Measurements from ENCODE around the gene POLDIP3.

The POLDIP3 gene, protein sequence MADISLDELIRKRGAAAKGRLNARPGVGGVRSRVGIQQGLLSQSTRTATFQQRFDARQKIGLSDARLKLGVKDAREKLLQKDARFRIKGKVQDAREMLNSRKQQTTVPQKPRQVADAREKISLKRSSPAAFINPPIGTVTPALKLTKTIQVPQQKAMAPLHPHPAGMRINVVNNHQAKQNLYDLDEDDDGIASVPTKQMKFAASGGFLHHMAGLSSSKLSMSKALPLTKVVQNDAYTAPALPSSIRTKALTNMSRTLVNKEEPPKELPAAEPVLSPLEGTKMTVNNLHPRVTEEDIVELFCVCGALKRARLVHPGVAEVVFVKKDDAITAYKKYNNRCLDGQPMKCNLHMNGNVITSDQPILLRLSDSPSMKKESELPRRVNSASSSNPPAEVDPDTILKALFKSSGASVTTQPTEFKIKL

DNA sequence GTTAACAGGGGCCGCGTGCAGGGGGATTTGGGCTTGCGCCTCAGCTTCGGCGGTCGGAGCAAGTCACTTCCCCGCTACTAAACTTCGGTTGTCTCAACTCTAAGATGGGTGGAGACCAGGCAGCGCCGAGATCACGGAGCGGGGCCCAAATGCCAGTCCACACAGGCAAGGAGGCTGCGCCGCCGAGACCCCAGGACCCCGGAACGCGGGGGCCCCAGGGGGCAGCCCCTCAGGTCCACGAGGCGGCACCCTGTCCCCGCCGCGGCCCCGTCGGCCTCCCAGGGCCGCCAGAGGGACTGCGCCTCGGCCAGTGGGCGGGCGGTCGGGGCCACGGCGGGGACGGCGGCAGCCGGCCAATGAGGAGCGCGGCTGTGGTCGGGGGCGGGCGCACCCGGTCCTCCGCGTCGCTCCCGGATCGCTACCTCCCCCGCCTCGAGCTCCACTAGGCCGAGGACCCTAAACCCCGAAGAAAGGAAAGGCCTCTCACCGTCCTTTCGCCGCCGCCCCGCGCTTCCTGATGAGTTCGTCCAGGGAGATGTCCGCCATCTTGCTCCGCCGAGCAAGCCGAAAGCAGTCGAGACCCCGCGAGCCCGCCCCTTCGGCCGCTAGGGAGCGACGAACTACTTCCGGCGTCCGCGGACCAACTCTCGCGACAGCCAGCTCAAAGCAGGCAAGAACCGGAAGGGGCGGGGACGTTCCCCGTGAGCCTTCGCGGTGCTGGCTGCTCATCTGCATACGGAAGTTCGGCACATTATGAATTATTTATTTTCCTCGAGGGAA, at the start of gene POLDIP3:
POLDIP3 (minus strand) TSS at position 572 of the 780 bp plus-strand sequence; CDS start at position 546, 26 bp downstream.
- DNase-seq (ENCODE audit: low spot score) (peak; percentile 93), FAIRE-seq (peak; percentile 81)

GRCh38 chr22:42661985-42662831, 47.5 kb upstream of the POLDIP3 start:
- DNase-seq (ENCODE audit: low spot score), result peak; percentile 31

GRCh38 chr22:42656578-42656977, 41.9 kb upstream of the POLDIP3 start:
- no peak for FAIRE-seq

More at GRCh38 chr22:42661985-42662831, 47.5 kb upstream of the POLDIP3 start:
- FAIRE-seq, result no peak

DNA sequence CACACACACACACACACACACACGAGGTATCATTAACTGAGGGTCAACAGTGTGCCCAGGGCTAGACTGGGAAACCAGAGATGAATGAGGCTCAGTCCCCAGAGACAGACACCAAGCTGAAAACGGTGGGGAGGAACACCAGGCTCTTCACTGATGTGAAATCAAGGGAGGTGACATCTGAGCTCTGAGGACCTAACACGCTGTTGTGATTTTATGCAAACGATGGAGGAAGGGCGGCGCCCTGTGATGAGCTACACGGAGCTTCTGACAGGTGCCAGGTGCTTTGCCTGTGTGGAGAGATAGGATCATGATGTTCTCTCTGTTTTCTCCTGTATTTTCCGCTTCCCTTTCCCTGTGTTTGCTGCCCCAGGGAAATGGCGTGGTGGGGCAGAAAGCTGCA, 41.0 kb upstream of the POLDIP3 start:
- no peak for DNase-seq (ENCODE audit: low spot score)

More at GRCh38 chr22:42656578-42656977, 41.9 kb upstream of the POLDIP3 start:
- no peak for DNase-seq (ENCODE audit: low spot score)

DNA sequence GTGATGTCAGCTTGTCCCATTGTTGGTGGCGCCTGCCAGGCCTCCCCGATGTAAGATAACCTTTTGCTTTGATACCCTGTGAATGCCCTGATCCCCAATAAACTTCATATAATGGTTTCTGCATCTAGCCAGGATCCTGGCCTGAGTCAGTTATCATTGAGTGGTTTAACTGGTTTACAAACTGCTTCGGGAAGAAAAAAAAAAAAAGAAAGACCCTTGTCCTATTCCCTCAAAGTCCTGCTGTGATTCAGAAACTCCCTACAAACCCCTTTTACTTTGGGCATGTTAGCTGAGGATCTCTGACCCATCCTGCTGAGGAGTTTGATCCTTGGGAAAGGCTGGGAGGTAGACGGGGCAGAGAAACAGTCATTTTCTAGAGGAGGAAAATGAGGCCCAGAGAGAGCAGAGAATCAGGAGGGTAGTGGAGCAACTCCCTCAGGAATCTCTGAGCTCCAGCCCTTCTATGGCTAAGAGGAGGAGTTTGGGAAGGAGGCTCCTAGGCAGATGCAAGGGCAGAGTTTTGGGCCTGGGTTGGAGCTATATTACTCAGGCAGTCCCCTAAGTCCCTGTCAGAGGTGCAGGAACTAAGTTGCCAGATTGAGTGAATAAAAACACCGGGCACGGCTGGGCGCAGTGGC, 39.9 kb upstream of the POLDIP3 start:
- no peak for DNase-seq (ENCODE audit: low spot score)
- FAIRE-seq, result no peak

More for the DNA sequence above, 41.0 kb upstream of the POLDIP3 start:
- FAIRE-seq, result no peak

GRCh38 chr22:42653999-42654398, 39.3 kb upstream of the POLDIP3 start:
- no peak for DNase-seq (ENCODE audit: low spot score)
- FAIRE-seq, result no peak

- DNase-seq (ENCODE audit: low spot score) (peak; percentile 66), FAIRE-seq (peak; percentile 48)
Observed at GRCh38 chr22:42651134-42651533, 36.5 kb upstream of the POLDIP3 start.

GRCh38 chr22:42649246-42650099, 34.8 kb upstream of the POLDIP3 start, which contains the start of gene CYB5R3:
TSS of gene CYB5R3 (minus strand) at chr22:42649392. CDS start at chr22:42649315, 77 bp downstream.
- FAIRE-seq (no peak), DNase-seq (ENCODE audit: low spot score) (peak; percentile 61)

- peak; percentile 47 for DNase-seq (ENCODE audit: low spot score)
- FAIRE-seq, result no peak
Observed at GRCh38 chr22:42648368-42649245, 33.9 kb upstream of the POLDIP3 start.

DNA sequence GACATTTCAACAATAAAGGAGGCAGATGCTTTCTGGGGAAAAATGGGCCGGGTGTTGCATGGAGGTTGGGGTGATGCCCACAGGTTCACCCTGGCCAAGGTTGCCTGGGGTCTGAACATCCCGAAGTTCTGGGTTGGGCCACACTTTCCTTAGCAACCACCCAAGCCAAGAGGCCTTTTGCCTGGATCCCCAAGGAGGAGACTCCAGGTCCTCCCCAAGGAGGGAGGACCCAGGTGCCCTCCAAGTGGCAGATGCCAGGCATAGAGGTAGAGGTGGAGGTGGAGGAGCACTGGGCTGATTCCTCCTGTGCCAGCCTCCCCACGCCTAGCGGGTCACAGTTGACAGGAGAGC, 33.3 kb upstream of the POLDIP3 start:
- DNase-seq (ENCODE audit: low spot score) (no peak), FAIRE-seq (no peak)

DNA sequence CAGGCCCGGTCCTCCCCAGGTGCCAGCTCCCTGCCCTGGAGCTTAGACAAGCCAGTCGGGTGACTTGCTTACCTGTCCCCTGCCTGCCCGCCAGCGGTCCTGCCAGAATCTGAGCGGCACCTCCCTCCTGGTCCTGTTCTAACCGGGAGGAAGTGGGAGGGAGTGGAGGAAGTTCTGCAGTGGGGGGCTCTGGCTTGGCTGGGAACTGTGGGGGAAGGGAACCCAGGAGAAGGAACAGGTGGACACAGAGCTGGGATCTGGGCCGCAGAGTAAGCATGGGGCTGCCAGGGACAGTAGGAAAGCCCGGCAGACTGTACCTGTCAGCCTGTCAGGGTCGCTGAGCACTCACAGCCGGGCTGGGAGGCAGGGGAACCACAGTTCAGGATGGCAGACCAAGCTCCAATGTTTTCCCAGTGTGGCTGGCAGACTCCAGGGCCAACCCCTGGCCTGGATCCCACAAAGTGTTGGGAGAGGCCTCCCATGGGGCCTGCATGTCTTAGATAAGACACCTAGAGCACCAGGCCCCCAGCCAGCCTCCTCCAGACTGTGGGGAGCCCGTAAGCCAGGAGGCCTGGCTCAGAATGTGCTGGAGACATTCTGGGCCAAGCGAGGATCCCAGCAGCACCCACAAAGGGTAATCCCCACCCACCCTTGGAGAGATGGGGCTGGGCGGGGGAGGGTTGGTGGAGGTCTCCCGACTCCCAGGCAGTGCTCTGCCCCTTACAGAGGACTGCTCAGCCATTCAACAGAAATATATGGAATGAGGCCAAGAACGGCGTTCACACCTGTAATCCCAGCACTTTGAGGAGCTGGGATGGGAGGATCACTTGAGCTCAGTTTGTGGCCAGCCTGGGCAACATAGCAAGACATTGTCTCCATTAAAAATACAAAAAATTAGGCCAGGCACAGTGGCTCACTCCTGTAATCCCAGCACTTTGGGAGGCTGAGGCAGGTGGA, 32.2 kb upstream of the POLDIP3 start:
- FAIRE-seq (no peak), DNase-seq (ENCODE audit: low spot score) (no peak)

- DNase-seq (ENCODE audit: low spot score) (no peak), FAIRE-seq (no peak)
Observed at GRCh38 chr22:42645938-42646568, 31.4 kb upstream of the POLDIP3 start.

DNA sequence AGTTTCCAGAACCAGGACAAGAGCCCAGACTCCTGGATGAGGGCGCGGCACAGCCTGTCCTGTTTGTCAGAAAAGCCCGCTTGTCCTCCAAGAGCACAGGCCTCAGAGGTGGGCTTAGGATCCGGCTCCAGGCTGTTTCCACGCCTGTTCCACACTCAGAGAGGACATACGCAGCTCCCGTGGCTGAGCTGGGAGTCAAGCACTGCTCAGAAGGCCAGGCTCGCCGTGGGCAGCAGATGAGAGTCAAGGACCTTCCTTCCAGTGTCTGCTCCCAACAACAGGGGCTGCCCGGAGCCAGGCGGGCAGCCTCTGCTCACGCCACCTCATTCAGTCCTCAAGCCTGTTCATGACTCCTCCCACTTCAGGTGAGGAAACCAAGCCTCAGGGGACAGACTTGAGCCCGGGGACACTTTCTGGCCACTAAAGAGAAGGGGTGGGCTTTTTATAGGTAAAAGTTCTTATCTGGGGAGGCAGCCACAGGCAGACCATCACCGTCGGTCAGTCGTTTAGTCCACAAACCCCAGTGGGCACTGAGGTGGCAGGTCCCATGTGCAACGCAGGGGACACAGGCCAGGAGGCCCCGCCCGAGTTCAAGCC, 30.8 kb upstream of the POLDIP3 start:
- DNase-seq (ENCODE audit: low spot score) (no peak), FAIRE-seq (no peak)

DNA sequence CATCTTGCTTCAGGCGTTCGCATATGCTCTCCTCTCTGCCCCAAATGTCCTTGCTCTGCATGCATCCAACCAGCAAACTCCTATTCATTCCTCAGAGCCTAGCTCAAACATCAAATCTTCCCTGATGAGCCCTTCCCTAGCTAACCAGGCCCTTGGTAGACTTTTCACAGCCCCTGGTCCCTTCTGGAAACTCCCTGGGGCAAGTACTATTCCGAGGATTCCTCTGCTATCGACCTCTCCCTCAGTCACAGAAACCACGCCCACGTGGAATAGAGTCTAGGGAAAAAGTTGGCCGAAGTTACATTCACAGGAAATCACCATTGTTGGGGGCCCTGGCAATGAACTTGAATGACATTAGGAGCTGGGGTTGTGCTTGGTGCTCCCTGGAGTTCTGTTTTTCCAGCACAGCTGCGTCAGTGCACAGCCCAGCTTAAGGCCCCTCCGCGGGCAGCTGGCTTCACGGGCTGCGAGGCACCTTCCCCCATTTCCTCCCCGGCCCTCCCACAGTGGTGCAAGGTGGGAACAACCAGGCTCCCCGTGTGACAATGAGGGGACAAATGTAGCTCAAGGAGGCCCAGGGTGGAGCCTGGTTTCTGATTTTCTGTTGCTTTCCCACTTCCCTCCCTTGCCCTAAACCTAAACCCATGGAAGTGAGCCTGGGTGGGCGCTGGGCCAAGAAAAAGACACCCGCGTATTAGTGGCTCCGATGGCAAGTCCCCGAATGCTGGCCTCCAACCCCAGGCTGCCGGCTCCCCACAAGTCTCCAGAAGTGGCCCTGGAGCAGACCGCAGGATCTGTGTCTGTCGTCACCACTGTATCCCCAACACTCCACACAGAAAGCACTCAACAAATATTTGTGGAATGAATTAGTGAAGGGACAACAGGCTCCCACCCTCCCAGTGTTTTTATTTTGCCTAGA, 30.0 kb upstream of the POLDIP3 start:
- DNase-seq (ENCODE audit: low spot score), result no peak
- no peak for FAIRE-seq

GRCh38 chr22:42643634-42644421, 29.1 kb upstream of the POLDIP3 start:
- no peak for FAIRE-seq
- DNase-seq (ENCODE audit: low spot score), result no peak

Data from RCC 7860 (cell line).